HepG2 (cell line): ENCODE results near the gene JADE2. TPM values are rescaled to one million over a fixed set of nuclear protein-coding genes. Genes with fewer than 3 reads are reported as not detected.

Source experiments
- EEA1 ChIP-seq: sonication (generic); formaldehyde crosslinking; IDR thresholded peaks from 2 replicates; pipeline ENCODE4 v1.5.1; 2020; ENCODE audit warnings: mild to moderate bottlenecking, missing genetic modification reagents, borderline replicate concordance
- FOSL1 ChIP-seq: sonication (generic); formaldehyde crosslinking; IDR thresholded peaks from 2 replicates; pipeline ENCODE4 v1.9.0; 2021; ENCODE audit warnings: missing genetic modification reagents, borderline replicate concordance
- PCBP1 ChIP-seq: fragments of 200-400 bp; formaldehyde crosslinking; IDR thresholded peaks from 2 replicates; pipeline ENCODE4 v1.6.1; 2017; ENCODE audit warnings: mild to moderate bottlenecking, low read depth, low read length, borderline replicate concordance
- ZKSCAN8 ChIP-seq: IDR thresholded peaks from 2 replicates; pipeline ENCODE4 v1.6.1; 2016; ENCODE audit warnings: borderline replicate concordance, missing genetic modification reagents, missing compliant biosample characterization
- ZNF629 ChIP-seq: sonication (generic); formaldehyde crosslinking; conservative IDR thresholded peaks from 2 replicates; pipeline ENCODE4 v1.5.0; 2020; ENCODE audit warnings: missing genetic modification reagents
- polyA plus RNA-seq, 8 experiments: library from polyadenylated mRNA; depleted of rRNA in 3 of 8; stranded (reverse) in 7 of 8; unstranded in 1 of 8; fragments of >200 nt; fragmentation: Illumina TruSeq in 4 of 8; extraction: Trizol in 4 of 8; gene quantifications; 2 replicates each; pipeline versions ENCODE4 v1.2.1 to v1.2.3, GENCODE V29; 2011 to 2016; ENCODE audit warnings: low read depth in 4 of 8, missing spikeins in 1 of 8, mixed read lengths in 1 of 8; ENCODE audit not compliant: insufficient read depth in 1 of 8
- total RNA-seq, 5 experiments: library from RNA; depleted of rRNA; stranded (reverse); fragments of >200 nt; fragmentation: Illumina TruSeq; extraction: Trizol; gene quantifications; 2 replicates each; pipeline ENCODE4 v1.2.3, GENCODE V29; 2016; ENCODE audit warnings: low read depth in 1 of 5
- TF ChIP-seq, protein P1 (sequence below), 2 experiments: fragments of 450-650 bp in 1 of 2; sonication (generic) in 1 of 2; formaldehyde crosslinking; IDR thresholded peaks; 2 replicates each; pipeline versions ENCODE4 v1.5.0 to v1.8.0; 2020 to 2022; ENCODE audit warnings: mild to moderate bottlenecking in 1 of 2, missing genetic modification reagents in 1 of 2
- TF ChIP-seq, protein P2 (sequence below): sonication (generic); formaldehyde crosslinking; IDR thresholded peaks from 2 replicates; pipeline ENCODE4 v1.4.0; 2020; ENCODE audit warnings: missing genetic modification reagents
- TF ChIP-seq, protein P3 (sequence below): sonication (generic); formaldehyde crosslinking; IDR thresholded peaks from 2 replicates; pipeline ENCODE4 v1.5.0; 2020; ENCODE audit warnings: mild to moderate bottlenecking, missing genetic modification reagents, borderline replicate concordance
- TF ChIP-seq, protein P4 (sequence below): sonication (generic); formaldehyde crosslinking; IDR thresholded peaks from 2 replicates; pipeline ENCODE4 v1.4.0; 2020; ENCODE audit warnings: missing genetic modification reagents, borderline replicate concordance

Gene JADE2
- total and polyA plus RNA-seq, 2 of the 13 experiments (the other 11 are each of a cell fraction or from before 2014, with no cell fraction given): 7.5 to 15.1 TPM

DNA sequence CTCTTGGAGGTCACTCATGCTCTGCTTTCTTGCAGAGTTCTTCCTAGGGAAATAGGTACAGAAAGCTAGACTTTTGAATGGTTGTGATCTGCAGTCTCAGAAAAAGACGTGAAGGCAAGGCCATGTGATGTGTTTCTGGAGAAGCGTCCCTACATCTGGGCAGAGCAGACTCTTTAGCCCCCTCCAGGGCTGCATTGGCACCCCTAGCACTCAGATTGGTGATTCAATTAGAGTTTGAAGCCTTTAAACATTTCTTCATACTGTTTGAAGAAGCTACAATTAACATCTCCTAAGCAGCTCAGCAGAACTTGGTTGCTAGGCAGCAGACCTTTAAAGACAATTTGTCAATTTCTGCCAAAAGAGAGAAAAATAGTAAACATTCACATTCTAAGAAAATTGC, 21.6 kb downstream of the JADE2 start (continued):
- no peak for TF ChIP-seq FOSL1 (CRISPR knock-in tag)
- TF ChIP-seq EEA1 (CRISPR knock-in tag): no peak
- TF ChIP-seq, protein P1, sequence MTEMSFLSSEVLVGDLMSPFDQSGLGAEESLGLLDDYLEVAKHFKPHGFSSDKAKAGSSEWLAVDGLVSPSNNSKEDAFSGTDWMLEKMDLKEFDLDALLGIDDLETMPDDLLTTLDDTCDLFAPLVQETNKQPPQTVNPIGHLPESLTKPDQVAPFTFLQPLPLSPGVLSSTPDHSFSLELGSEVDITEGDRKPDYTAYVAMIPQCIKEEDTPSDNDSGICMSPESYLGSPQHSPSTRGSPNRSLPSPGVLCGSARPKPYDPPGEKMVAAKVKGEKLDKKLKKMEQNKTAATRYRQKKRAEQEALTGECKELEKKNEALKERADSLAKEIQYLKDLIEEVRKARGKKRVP (CRISPR knock-in tag; IDR thresholded peaks at IDR 0.05): no peak
- no peak for TF ChIP-seq ZNF629
- TF ChIP-seq, protein P2, sequence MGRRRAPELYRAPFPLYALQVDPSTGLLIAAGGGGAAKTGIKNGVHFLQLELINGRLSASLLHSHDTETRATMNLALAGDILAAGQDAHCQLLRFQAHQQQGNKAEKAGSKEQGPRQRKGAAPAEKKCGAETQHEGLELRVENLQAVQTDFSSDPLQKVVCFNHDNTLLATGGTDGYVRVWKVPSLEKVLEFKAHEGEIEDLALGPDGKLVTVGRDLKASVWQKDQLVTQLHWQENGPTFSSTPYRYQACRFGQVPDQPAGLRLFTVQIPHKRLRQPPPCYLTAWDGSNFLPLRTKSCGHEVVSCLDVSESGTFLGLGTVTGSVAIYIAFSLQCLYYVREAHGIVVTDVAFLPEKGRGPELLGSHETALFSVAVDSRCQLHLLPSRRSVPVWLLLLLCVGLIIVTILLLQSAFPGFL (CRISPR knock-in tag): no peak
- TF ChIP-seq, protein P3, sequence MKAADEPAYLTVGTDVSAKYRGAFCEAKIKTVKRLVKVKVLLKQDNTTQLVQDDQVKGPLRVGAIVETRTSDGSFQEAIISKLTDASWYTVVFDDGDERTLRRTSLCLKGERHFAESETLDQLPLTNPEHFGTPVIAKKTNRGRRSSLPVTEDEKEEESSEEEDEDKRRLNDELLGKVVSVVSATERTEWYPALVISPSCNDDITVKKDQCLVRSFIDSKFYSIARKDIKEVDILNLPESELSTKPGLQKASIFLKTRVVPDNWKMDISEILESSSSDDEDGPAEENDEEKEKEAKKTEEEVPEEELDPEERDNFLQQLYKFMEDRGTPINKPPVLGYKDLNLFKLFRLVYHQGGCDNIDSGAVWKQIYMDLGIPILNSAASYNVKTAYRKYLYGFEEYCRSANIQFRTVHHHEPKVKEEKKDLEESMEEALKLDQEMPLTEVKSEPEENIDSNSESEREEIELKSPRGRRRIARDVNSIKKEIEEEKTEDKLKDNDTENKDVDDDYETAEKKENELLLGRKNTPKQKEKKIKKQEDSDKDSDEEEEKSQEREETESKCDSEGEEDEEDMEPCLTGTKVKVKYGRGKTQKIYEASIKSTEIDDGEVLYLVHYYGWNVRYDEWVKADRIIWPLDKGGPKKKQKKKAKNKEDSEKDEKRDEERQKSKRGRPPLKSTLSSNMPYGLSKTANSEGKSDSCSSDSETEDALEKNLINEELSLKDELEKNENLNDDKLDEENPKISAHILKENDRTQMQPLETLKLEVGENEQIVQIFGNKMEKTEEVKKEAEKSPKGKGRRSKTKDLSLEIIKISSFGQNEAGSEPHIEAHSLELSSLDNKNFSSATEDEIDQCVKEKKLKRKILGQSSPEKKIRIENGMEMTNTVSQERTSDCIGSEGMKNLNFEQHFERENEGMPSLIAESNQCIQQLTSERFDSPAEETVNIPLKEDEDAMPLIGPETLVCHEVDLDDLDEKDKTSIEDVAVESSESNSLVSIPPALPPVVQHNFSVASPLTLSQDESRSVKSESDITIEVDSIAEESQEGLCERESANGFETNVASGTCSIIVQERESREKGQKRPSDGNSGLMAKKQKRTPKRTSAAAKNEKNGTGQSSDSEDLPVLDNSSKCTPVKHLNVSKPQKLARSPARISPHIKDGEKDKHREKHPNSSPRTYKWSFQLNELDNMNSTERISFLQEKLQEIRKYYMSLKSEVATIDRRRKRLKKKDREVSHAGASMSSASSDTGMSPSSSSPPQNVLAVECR (CRISPR knock-in tag): no peak
- TF ChIP-seq, protein P4, sequence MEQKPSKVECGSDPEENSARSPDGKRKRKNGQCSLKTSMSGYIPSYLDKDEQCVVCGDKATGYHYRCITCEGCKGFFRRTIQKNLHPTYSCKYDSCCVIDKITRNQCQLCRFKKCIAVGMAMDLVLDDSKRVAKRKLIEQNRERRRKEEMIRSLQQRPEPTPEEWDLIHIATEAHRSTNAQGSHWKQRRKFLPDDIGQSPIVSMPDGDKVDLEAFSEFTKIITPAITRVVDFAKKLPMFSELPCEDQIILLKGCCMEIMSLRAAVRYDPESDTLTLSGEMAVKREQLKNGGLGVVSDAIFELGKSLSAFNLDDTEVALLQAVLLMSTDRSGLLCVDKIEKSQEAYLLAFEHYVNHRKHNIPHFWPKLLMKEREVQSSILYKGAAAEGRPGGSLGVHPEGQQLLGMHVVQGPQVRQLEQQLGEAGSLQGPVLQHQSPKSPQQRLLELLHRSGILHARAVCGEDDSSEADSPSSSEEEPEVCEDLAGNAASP (CRISPR knock-in tag): no peak
- no peak for TF ChIP-seq ZKSCAN8
- TF ChIP-seq PCBP1: no peak
